ENCODE measurements around the gene ARID4B.

DNA sequence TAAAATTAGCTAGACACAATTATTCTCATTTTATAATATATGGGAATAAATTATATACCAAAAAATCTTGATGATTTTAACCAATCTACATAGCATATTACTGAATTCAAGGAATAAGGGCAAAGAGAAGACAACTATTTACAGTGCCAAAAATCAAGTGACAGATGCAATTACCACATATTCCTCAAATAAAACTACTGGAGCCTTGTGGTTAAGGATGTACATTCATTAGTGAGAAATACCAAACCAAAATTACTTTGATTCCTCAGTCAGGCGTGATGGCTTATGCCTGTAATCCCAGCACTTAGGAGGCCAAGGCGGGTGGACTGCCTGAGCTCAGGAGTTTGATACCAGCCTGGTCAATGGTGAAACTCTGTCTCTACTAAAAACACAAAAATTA, 98.1 kb downstream of the ARID4B start:
- no peak for TF ChIP-seq EZH2 (IDR thresholded peaks at IDR 0.05; ENCODE audit: low read length)
- TF ChIP-seq, protein P1, sequence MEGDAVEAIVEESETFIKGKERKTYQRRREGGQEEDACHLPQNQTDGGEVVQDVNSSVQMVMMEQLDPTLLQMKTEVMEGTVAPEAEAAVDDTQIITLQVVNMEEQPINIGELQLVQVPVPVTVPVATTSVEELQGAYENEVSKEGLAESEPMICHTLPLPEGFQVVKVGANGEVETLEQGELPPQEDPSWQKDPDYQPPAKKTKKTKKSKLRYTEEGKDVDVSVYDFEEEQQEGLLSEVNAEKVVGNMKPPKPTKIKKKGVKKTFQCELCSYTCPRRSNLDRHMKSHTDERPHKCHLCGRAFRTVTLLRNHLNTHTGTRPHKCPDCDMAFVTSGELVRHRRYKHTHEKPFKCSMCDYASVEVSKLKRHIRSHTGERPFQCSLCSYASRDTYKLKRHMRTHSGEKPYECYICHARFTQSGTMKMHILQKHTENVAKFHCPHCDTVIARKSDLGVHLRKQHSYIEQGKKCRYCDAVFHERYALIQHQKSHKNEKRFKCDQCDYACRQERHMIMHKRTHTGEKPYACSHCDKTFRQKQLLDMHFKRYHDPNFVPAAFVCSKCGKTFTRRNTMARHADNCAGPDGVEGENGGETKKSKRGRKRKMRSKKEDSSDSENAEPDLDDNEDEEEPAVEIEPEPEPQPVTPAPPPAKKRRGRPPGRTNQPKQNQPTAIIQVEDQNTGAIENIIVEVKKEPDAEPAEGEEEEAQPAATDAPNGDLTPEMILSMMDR (optimal IDR thresholded peaks at IDR 0.05 in 1 of 3, IDR thresholded peaks at IDR 0.05 in 1 of 3, conservative IDR thresholded peaks at IDR 0.05 in 1 of 3; ENCODE audit: extremely low read depth in 1 of 3, insufficient read depth in 2 of 3, low read length in 3 of 3), result no peak

Data from keratinocyte (primary cell).